Mucosa of descending colon (tissue), 3 donors: ENCODE results near the gene SPRR4. TPM values are rescaled to one million over a fixed set of nuclear protein-coding genes. Genes with fewer than 3 reads are reported as not detected.

Experiments used
- ATAC-seq: fragments of 200-7000 bp; cut with Tn5 transposase; one replicate; pipeline ENCODE4 v1.9.1; 2020; ENCODE audit warnings: mild to moderate bottlenecking, moderate library complexity
- DNase-seq, 3 donors: peaks; one replicate each; pipeline ENCODE4 v3.0.0-alpha.2; 2020
- H3K36me3 ChIP-seq: fragments of 200-600 bp; one replicate; pipeline ENCODE4 v1.8.0; 2021; ENCODE audit warnings: low read depth, mild to moderate bottlenecking
- H3K4me1 ChIP-seq: fragments of 200-600 bp; one replicate; pipeline ENCODE4 v1.8.0; 2021; ENCODE audit warnings: low read depth, mild to moderate bottlenecking
- H3K4me3 ChIP-seq: fragments of 200-600 bp; one replicate; pipeline ENCODE4 v1.8.0; 2021; ENCODE audit warnings: mild to moderate bottlenecking
- H3K9me3 ChIP-seq: fragments of 200-600 bp; one replicate; pipeline ENCODE4 v1.8.0; 2021; ENCODE audit warnings: mild to moderate bottlenecking
- intact Hi-C, 2 donors: fragments of 100-400 bp; cut with DNase I in 1 of 2; cut with micrococcal nuclease in 1 of 2; formaldehyde crosslinking; loops; one replicate each; pipeline versions ENCODE4 v1.11.0 to v1.11.1; 2022; cut with DNase I, micrococcal nuclease
- total RNA-seq, 3 donors: library from RNA; stranded (reverse); fragmentation: NEBNext Ultra II Directional in 2 of 3; extraction: Animal tissue kit (Norgen Biotek cat#: 25700) in 2 of 3; gene quantifications; one replicate each; pipeline versions ENCODE4 v1.2.1 to v1.2.4, GENCODE V29; 2021 to 2023
- TF ChIP-seq, protein P1 (sequence below): fragments of 200-600 bp; IDR thresholded peaks from one replicate; pipeline ENCODE4 v1.8.0; 2022; ENCODE audit warnings: antibody characterized with exemption, mild to moderate bottlenecking
- donor health status: DM: no; HTN: no; CAD: no; lungs with moderate emphysema.
- donor health status: DM: no; HTN: no; CAD: no.
- donor health status: DM: no; HTN: yes; CAD: no.

The SPRR4 gene
- total RNA-seq, 3 donors from 2014 or later: not detected

- intact Hi-C loops: no loop called here
- no peak for ATAC-seq
- Histone ChIP-seq H3K9me3 (no peaks in the 10 kb centered on the region), H3K4me1 (no peaks in the 10 kb centered on the region), H3K4me3 (no peak overlapping the region), H3K36me3 (no peaks in the 10 kb centered on the region)
- no peak for DNase-seq
- TF ChIP-seq, protein P1, sequence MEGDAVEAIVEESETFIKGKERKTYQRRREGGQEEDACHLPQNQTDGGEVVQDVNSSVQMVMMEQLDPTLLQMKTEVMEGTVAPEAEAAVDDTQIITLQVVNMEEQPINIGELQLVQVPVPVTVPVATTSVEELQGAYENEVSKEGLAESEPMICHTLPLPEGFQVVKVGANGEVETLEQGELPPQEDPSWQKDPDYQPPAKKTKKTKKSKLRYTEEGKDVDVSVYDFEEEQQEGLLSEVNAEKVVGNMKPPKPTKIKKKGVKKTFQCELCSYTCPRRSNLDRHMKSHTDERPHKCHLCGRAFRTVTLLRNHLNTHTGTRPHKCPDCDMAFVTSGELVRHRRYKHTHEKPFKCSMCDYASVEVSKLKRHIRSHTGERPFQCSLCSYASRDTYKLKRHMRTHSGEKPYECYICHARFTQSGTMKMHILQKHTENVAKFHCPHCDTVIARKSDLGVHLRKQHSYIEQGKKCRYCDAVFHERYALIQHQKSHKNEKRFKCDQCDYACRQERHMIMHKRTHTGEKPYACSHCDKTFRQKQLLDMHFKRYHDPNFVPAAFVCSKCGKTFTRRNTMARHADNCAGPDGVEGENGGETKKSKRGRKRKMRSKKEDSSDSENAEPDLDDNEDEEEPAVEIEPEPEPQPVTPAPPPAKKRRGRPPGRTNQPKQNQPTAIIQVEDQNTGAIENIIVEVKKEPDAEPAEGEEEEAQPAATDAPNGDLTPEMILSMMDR: no peak
Measured at GRCh38 chr1:152986578-152986977, 16.1 kb downstream of the SPRR4 start.

DNA sequence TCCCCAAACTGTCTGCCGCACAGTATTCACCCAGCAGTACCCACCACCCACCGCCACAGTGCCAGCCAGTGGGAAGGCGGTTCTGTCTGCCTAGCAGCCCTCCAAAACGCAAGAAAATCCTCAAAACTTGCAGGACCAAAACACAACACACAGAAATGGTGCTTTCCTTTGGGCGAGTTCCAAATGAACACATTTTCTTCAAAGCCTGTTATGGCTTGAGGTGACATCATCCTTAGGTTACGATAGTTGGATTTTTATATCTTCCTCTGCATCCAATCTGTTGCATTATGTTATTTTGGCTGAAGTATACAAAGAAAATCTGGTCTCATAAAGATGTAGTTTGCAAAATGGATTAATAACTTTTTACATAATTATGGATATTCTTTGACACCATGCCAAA, 22.7 kb downstream of the SPRR4 start:
- intact Hi-C loops: no loop called here

GRCh38 chr1:152995842-152996241, 25.4 kb downstream of the SPRR4 start:
- no peaks in the 10 kb centered on the region for H3K9me3 ChIP-seq
- H3K4me1 ChIP-seq: no peaks in the 10 kb centered on the region
- no peak overlapping the region for H3K4me3 ChIP-seq
- no peak for DNase-seq
- intact Hi-C loops: no loop called here
- H3K36me3 ChIP-seq: no peaks in the 10 kb centered on the region
- no peak for ATAC-seq
- TF ChIP-seq, protein P1: no peak

More for the DNA sequence above, 22.7 kb downstream of the SPRR4 start:
- Histone ChIP-seq H3K9me3 (no peaks in the 10 kb centered on the region), H3K36me3 (no peaks in the 10 kb centered on the region), H3K4me1 (no peaks in the 10 kb centered on the region), H3K4me3 (no peak overlapping the region)
- DNase-seq (no peak), ATAC-seq (no peak)
- TF ChIP-seq, protein P1: no peak

DNA sequence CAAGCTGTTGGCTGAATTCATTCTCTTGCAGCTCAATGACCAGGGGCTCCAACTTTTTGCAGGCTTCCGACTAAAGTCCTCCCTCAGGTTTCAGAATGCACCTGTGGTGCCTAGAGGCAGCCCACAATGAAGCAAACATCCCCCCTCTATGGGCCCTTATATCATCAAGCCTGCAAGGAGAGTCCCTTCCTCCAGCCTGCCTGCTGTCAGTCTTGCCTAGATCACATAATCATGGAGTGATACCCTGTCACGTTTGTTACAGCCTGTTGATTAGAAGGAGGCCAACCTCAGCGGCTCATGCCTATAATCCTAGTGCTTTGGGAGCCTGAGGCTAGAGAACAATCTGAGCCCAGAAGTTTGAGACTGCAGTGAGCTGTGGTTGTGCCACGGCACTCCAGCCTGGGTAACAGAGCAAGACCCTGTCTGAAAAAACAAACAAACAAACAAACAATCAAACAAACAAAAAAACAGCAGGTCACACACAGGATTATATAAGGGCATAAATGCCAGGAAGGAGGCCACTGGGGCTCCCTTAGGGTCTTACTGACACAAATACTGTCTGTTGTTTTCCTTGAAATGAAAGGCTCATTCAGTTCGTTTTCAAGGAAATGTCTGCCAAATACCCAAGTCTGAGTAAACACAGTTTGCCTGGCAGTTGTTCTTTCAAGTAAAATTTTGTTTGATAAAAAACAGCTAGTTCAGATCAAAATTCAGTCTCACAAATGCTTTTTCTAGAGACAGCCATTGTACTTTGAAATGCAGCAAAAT, 26.4 kb downstream of the SPRR4 start:
- no peak overlapping the region for H3K4me3 ChIP-seq
- TF ChIP-seq, protein P1: no peak
- no peaks in the 10 kb centered on the region for H3K36me3 ChIP-seq
- ATAC-seq (no peak), DNase-seq (no peak)
- intact Hi-C loops: no loop called here
- H3K4me1 ChIP-seq: no peaks in the 10 kb centered on the region
- H3K9me3 ChIP-seq: no peaks in the 10 kb centered on the region

- H3K4me1 ChIP-seq: no peaks in the 10 kb centered on the region
- no peaks in the 10 kb centered on the region for H3K36me3 ChIP-seq
- TF ChIP-seq, protein P1: no peak
- ATAC-seq (no peak), DNase-seq (no peak)
- no peak overlapping the region for H3K4me3 ChIP-seq
- intact Hi-C loops: no loop called here
- H3K9me3 ChIP-seq: no peaks in the 10 kb centered on the region
Measured at GRCh38 chr1:152997901-152998300, 27.5 kb downstream of the SPRR4 start.
